ENCODE data around the gene CRNKL1.

CRNKL1 gene

GRCh38 chr20:20076297-20077065 is 24.2 kb upstream of the CRNKL1 start:
- Mint-ChIP-seq H3K27ac (no peak overlapping the region), H3K27me3 (no peaks in the 10 kb centered on the region), H3K36me3 (no peaks in the 10 kb centered on the region), H3K4me1 (ENCODE audit: low read depth) (no peaks in the 10 kb centered on the region), H3K4me3 (no peak overlapping the region), H3K9me3 (ENCODE audit: low read depth) (no peaks in the 10 kb centered on the region)

DNA sequence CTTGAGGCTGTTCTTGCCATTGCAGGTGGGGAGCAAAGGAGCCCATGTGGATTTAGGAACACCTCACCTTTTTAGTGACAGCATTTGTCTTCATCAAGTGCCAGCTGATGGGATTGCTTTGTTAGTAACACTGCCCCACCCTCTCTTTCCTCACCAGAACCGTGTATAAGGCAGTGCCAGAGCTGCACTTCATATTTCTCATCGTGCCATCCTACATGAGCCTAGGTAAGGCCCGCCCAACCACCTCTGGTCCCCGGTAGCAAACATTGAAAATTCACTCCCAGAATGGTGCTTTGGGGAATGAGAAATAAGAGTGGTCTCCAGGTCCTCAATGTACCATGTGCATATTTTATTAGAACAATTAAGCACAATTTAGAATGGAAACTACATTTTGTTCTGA is 22.8 kb upstream of the CRNKL1 start:
- Mint-ChIP-seq H3K36me3 (no peaks in the 10 kb centered on the region), H3K4me1 (ENCODE audit: low read depth) (no peaks in the 10 kb centered on the region), H3K27me3 (no peaks in the 10 kb centered on the region), H3K9me3 (ENCODE audit: low read depth) (no peaks in the 10 kb centered on the region), H3K27ac (no peak overlapping the region), H3K4me3 (no peak overlapping the region)

DNA sequence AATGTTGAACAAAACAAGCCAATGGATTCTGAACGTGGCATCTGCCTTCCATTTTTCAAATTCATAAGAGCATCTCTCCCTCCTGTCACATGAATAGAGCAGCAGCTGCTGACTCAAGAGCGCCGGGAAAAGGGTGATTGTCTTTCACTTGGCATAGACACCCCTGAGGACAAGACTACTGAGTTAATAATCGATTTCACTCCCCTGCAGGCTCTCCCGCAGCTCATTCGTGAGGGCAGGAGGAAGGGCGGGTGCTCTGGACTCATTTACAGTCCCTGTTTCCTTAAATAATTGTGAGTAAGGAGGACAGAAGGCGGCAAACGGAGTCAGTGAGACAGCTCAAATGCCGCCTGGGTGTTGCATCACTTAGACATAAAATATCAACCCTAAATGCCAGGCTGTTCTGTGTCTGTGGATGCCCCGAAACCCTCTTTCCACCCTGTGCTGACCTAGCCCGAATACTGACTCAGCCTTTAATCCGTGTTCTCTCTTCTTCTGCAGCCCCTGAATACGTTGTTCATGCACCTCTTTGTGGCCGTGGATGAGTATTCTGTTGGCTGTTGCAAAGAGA is 21.6 kb upstream of the CRNKL1 start:
- no peaks in the 10 kb centered on the region for H3K9me3 Mint-ChIP-seq (ENCODE audit: low read depth)
- H3K27ac Mint-ChIP-seq, result no peak overlapping the region
- H3K4me1 Mint-ChIP-seq (ENCODE audit: low read depth), result no peaks in the 10 kb centered on the region
- no peak overlapping the region for H3K4me3 Mint-ChIP-seq
- H3K36me3 Mint-ChIP-seq, result no peaks in the 10 kb centered on the region
- H3K27me3 Mint-ChIP-seq, result no peaks in the 10 kb centered on the region

- Mint-ChIP-seq H3K27ac (no peak overlapping the region), H3K4me3 (no peak overlapping the region), H3K27me3 (no peaks in the 10 kb centered on the region), H3K36me3 (no peaks in the 10 kb centered on the region), H3K4me1 (ENCODE audit: low read depth) (no peaks in the 10 kb centered on the region), H3K9me3 (ENCODE audit: low read depth) (no peaks in the 10 kb centered on the region)
Observed at GRCh38 chr20:20070871-20071726, 18.8 kb upstream of the CRNKL1 start.

- H3K4me3 Mint-ChIP-seq, result no peak overlapping the region
- peaks cover 16% of the 10 kb centered on the region for H3K27me3 Mint-ChIP-seq
- H3K4me1 Mint-ChIP-seq (ENCODE audit: low read depth), result no peaks in the 10 kb centered on the region
- no peaks in the 10 kb centered on the region for H3K9me3 Mint-ChIP-seq (ENCODE audit: low read depth)
- H3K27ac Mint-ChIP-seq, result no peak overlapping the region
- no peaks in the 10 kb centered on the region for H3K36me3 Mint-ChIP-seq
Observed at GRCh38 chr20:20065361-20065760, 13.1 kb upstream of the CRNKL1 start.

- no peaks in the 10 kb centered on the region for H3K9me3 Mint-ChIP-seq (ENCODE audit: low read depth)
- peaks cover 18% of the 10 kb centered on the region for H3K27me3 Mint-ChIP-seq
- H3K36me3 Mint-ChIP-seq, result no peaks in the 10 kb centered on the region
- H3K27ac Mint-ChIP-seq, result no peak overlapping the region
- no peaks in the 10 kb centered on the region for H3K4me1 Mint-ChIP-seq (ENCODE audit: low read depth)
- no peak overlapping the region for H3K4me3 Mint-ChIP-seq
Observed at GRCh38 chr20:20063941-20064702, 11.9 kb upstream of the CRNKL1 start.

- Mint-ChIP-seq H3K36me3 (no peaks in the 10 kb centered on the region), H3K27ac (no peak overlapping the region)
Observed at GRCh38 chr20:20060234-20060998, 8.2 kb upstream of the CRNKL1 start.

DNA sequence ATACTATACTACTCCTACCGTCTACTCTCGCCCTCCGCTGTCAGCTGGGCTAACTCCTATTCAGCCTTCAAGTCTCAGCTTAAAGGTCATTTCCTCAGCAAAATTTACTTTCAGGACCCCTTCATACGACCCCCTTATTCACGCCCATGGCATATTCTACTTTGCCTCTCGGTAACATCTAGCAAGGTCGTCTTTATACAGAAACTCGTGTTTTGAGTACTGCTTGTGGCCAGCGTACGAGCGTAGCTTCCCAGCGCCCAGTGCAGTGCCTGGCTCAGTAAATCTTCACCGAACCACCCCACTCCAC is 546 bp downstream of the CRNKL1 start:
- Mint-ChIP-seq H3K4me1 (ENCODE audit: low read depth) (peaks cover 31% of the 10 kb centered on the region), H3K4me3 (peak overlapping the region; percentile 99), H3K27me3 (peaks cover 3% of the 10 kb centered on the region), H3K9me3 (ENCODE audit: low read depth) (no peaks in the 10 kb centered on the region), H3K27ac (peak overlapping the region; percentile 99), H3K36me3 (peaks cover 8% of the 10 kb centered on the region)

More at GRCh38 chr20:20060234-20060998, 8.2 kb upstream of the CRNKL1 start:
- no peak overlapping the region for H3K4me3 Mint-ChIP-seq
- H3K9me3 Mint-ChIP-seq (ENCODE audit: low read depth), result no peaks in the 10 kb centered on the region
- peaks cover 19% of the 10 kb centered on the region for H3K27me3 Mint-ChIP-seq
- H3K4me1 Mint-ChIP-seq (ENCODE audit: low read depth), result no peaks in the 10 kb centered on the region

- H3K27me3 Mint-ChIP-seq, result no peaks in the 10 kb centered on the region
- H3K36me3 Mint-ChIP-seq, result peaks cover 7% of the 10 kb centered on the region
- no peaks in the 10 kb centered on the region for H3K9me3 Mint-ChIP-seq (ENCODE audit: low read depth)
- H3K4me3 Mint-ChIP-seq, result no peak overlapping the region
- no peak overlapping the region for H3K27ac Mint-ChIP-seq
- peaks cover 1% of the 10 kb centered on the region for H3K4me1 Mint-ChIP-seq (ENCODE audit: low read depth)
Observed at GRCh38 chr20:20039752-20040387, 12.4 kb downstream of the CRNKL1 start.

- Mint-ChIP-seq H3K4me3 (no peak overlapping the region), H3K27me3 (no peaks in the 10 kb centered on the region), H3K4me1 (ENCODE audit: low read depth) (no peaks in the 10 kb centered on the region), H3K36me3 (peaks cover 7% of the 10 kb centered on the region), H3K27ac (no peak overlapping the region), H3K9me3 (ENCODE audit: low read depth) (no peaks in the 10 kb centered on the region)
Observed at GRCh38 chr20:20038586-20038985, 13.7 kb downstream of the CRNKL1 start.

GRCh38 chr20:20037960-20038359 is 14.3 kb downstream of the CRNKL1 start:
- Mint-ChIP-seq H3K4me3 (no peak overlapping the region), H3K36me3 (peaks cover 5% of the 10 kb centered on the region), H3K27me3 (no peaks in the 10 kb centered on the region), H3K27ac (no peak overlapping the region), H3K9me3 (ENCODE audit: low read depth) (no peaks in the 10 kb centered on the region), H3K4me1 (ENCODE audit: low read depth) (no peaks in the 10 kb centered on the region)

- Mint-ChIP-seq H3K36me3 (peaks cover 3% of the 10 kb centered on the region), H3K27ac (no peak overlapping the region), H3K4me1 (ENCODE audit: low read depth) (no peaks in the 10 kb centered on the region), H3K27me3 (no peaks in the 10 kb centered on the region), H3K9me3 (ENCODE audit: low read depth) (no peaks in the 10 kb centered on the region), H3K4me3 (no peak overlapping the region)
Observed at GRCh38 chr20:20036756-20037155, 15.5 kb downstream of the CRNKL1 start.

DNA sequence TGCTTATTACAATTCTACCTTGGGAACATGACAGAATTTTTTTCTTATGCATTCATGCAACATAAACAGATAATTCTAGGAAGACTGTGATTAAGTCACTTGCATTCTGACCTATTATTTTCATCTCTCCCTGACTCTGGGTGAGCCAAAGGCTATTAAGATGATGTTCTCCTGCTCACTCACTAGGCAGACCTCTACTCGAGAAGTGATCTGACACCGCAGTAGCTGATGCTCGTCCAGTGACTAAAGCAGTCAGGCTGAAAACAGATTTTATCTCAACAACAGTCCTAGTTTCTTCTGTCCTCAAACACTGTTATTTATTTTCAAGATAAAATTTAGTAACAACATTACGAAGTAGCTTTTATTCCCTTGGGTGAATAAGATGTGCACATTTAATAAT is 17.8 kb downstream of the CRNKL1 start:
- Mint-ChIP-seq H3K4me3 (no peak overlapping the region), H3K27ac (no peak overlapping the region), H3K9me3 (ENCODE audit: low read depth) (no peaks in the 10 kb centered on the region), H3K4me1 (ENCODE audit: low read depth) (peaks cover 4% of the 10 kb centered on the region), H3K36me3 (peaks cover 3% of the 10 kb centered on the region), H3K27me3 (no peaks in the 10 kb centered on the region)

DNA sequence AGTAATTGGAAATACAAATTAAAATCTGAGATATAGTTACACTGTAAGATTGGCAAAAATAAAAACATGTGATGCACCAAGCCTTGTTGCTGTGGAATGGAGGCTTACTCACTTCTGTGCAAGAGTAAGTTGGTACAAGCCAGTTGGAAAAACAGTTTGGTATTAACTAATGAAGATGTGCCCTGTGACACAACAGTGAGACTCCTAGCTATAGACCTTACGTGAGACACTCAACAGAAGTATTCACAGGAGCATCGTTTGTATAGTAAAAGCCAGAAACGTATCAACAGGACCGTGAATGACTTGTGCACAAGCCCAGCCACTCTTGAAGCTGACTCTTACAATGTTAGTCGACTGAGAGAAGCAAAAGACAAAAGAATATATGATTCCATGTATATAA is 20.5 kb downstream of the CRNKL1 start:
- H3K4me3 Mint-ChIP-seq, result no peak overlapping the region
- H3K4me1 Mint-ChIP-seq (ENCODE audit: low read depth), result peaks cover 6% of the 10 kb centered on the region
- no peaks in the 10 kb centered on the region for H3K9me3 Mint-ChIP-seq (ENCODE audit: low read depth)
- peak overlapping the region; percentile 8 for H3K27ac Mint-ChIP-seq
- H3K27me3 Mint-ChIP-seq, result no peaks in the 10 kb centered on the region
- peaks cover 2% of the 10 kb centered on the region for H3K36me3 Mint-ChIP-seq
